ENCODE measurements around the gene STK32C.

STK32C gene

DNA sequence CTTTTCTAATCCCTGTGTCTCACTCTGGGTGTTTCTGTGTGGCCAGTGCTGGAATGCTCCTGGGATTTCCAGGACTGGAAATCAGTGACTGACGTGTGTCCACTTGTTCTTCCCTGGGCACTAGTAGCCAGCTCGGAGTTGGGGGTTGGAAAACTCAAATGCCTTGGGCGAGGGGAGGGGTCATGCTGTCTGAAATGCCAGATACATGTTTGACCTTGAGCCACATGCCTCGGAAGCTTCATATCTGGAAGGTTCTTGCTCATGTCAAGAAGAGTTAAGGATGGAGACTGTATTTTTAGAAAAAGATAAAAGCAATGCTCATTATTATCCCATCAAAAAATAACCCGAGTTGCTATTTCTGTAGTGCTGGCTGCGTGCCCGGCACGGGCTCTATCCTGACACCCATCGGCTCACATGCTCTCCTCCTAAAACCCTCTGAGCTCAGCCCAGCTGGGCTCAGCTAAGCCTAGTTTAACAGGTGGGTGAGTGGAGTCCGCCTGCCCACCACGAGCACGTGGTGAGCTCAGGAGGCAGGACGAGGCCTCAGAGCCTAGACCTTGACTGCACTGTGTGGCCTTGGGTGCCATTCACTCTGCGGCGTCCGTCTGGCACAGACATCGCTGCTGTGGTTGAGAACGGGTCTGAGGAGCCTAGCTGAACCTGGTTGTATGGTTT, 114.6 kb downstream of the STK32C start:
- DNase-seq, result no peak

DNA sequence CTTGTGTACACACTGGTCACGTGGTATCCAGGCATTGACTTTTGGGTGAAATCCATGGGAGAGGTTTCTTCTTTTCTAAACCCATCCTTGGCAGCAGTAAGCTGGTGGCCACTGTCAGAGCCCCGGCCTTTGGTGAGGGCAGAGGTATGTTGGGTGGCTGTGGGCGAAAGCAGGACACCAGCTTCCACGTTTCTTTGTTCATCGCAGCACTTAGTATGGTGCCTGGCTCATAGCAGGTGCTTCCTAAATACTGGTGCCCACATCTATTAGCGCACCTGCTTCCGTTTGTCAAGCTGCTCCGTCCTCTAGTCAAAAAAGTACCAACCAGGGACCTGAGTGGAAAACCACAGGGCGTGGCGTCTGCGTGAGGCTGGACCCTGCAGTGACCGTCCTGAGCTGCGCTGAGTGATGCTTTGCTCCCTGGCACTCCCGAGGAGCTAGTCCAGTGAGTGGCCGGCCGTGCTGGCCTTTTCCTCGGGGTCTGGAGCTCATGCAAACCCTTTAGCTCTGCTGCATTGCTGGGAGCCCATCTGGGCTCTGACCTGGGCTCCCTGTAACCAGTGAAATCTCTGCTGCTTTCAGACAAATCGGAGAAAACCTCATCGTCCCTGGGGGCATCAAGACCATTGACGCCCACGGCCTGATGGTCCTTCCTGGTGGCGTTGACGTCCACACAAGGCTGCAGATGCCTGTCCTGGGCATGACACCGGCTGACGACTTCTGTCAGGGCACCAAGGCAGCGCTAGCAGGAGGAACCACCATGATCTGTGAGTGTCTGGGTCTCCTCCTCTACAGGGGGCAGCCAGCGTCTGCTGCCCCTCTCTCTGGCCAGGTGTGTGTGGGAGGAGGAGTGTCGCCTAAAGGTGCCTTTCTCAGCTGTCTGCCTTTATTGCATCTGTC, 115.4 kb downstream of the STK32C start:
- no peak for DNase-seq

DNA sequence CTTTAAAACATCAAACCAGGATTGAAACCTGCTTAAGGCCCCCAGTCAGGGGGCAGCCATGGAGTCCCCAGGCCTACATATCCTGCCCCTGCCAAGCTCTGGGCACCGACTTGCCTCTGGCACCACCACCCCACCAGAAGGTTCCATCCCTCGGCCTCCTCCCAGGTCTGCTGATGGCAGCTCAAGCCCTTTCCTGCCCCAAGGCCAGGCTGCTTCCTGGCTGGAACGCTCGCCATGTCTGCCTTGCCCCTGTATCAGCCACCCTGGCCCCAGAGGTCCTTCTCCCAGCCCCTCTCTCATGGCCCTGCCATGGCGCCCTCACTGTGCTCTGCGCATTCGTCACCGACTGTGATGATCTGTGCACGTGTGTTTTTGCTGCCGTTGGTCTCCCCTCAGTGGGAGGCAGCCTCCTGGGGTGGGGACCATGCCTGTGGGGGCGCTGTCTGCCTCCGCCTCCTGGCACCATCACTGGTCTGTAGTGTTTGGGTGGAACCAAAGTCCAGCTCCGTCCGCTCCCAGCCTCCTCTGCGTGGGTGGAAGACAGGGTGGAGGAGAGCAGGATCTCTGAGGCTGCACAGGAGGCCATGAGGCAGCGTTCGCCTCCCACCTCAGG, 117.8 kb downstream of the STK32C start:
- DNase-seq, result no peak

DNA sequence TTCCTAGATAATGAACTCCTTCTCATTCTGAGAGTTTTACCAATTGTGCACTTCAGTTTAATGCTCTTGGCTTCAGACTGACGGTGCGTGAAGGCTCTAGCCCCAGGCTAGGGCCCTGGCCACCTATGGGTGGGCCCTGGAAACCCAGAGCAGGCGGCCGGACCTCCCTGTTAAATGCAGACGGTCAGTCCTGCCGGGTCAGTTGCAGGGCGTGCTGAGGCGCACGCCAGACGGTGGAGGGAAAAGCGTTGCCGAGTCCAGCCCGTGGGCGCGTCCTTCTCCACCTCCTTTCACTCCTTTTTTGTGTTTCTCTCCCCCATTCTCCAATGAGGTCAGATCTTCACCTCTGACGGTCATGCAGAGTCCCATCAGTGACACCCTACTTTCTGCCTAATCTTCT, 118.7 kb downstream of the STK32C start:
- no peak for DNase-seq

DNA sequence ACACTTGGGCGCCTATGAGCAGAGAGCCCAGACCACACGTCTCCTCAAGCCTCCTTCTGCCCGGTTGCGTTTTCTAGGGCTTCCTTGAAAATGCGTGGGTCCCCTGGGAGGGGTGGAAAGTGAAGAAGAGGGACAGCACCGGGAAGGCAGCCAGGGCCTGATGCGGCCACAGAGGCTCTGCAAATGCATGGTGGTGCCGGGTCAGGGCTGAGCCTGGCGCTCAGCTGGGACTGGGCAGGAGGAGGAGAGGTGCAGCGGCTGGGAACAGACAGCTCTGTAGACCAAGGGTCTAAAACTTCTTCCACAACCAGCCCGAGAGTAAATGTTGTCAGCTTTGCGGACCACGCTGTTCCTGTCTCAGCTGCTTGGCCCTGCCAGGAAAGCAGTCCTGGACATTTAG, 119.4 kb downstream of the STK32C start:
- no peak for DNase-seq

DNA sequence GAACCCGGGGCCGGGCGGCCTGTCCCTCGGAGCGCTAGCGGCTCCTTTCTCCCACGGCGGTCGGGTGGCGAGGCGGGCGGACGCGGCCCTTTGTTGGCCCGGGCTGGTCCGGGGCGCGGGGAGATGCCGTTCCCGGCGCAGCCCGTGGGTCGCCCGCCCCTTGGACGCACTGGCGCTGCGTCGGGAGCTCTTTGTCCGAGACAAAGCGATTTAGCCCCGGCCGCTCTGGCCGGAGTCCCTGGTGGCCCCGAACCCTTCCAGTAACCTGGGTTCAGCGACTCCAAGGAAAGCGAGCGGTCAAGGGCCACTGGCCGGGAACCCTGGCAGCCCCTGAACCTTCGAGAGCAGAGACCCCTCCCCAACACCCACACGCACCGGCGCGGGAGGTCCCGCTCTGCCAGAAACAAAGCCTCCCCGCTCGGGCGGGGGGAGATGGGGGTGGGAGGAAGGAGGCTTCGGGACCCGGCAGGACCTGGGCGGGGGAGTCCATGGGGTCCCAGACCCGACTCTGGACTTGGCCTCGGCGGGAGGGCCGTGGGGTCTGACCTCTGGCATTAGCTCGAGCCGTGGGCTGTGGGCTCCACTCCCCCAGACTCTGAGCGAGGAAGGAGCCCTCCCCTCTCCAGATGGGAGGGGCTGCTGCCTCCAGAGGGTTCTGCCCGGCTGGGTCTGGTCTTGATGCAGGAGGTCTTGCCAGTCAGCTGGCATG, 120.2 kb downstream of the STK32C start:
- DNase-seq, result no peak

DNA sequence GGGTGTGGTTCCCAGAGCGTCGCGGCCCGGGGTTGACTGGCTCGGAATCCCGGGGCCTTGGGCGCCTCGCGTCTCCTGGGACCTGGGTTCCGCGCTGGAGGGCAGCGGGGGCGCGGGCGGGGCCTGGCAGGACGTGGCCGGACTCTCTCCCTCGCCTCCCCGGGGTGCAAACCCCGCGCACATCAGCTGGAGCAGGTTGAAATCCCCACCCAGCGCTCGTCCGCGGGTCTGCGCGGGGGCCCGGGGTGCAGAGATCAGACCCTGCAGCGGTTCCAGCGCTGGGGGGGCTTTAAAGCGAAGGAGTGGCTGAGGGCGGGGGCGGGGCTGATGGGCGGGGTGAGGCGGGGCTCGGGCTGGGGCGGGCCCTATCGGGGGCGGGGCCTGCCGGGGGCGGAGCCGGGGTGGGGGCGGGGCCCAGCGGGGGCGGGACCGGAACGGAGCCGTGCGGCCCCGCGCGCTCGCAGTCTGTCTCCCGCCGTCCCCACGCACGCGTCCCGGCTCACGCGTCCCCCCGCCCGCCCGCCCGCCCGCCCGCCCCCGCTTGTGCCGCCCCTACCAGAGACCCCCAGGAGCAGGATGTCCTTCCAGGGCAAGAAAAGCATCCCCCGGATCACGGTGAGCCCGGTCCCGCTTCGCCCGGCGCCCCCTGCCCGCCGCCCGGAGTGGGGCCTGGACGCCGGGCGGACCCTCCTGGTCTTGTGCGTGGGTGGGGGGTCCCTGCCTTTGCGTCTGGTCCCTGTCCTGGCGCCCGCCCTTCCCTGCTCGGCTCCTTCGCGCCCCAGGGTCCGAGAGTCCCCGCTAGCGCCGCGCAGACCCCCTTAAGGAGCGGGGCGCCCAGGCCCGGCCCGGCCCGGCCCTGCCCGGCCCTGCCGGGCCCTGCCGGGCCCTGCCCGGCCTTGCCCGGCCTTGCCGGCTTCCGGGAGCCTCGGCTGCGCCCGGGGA, 121.0 kb downstream of the STK32C start, which contains the start of gene DPYSL4:
DPYSL4 (plus strand) TSS at position 461 of the 942 bp plus-strand sequence; CDS start at position 577, 116 bp downstream.
- no peak for DNase-seq

DNA sequence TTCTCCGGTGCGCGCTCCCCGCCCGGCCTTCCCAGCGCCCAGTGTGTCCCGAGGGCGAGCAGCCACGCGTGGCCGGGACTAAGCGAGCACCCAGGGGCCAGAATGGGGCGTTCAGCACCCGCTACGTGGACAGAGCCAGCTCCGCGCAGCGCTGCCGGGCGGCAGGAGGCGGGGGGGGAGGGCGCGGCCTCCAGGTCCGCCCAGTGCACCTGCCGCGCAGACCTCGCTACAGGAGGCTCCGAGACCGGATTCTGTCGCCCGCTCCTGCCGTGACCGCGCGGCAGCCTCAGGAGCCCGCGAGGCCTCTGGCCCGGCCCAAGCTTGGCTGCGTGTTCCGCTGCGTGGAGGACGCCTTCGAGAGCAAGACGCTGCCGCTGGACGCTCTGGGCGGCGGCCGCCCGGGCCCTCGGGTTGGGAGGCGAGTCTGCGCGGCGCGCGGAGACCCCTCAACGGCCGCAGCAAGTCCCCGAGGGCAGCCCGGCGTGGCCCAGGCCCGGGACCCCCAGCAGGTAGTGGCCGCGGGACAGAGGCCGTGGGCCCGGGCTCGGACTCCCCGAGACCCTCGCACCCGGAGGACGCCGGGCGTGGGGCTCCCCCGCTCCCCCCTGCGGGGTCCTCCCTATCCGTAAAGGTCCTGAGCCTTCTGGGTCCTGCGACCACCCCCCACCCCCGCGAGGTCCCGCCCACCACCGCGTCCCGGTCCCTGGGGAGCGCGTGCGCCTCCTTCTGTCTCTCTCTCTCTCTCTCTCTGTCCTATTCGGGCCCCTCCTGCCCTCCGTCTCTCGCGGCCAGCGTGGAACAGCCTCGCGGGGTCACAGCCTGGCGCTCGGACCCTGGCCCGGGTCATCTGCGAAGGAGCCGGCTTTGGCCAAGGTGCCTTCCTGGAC, 121.9 kb downstream of the STK32C start:
- peak; percentile 18 for DNase-seq

DNA sequence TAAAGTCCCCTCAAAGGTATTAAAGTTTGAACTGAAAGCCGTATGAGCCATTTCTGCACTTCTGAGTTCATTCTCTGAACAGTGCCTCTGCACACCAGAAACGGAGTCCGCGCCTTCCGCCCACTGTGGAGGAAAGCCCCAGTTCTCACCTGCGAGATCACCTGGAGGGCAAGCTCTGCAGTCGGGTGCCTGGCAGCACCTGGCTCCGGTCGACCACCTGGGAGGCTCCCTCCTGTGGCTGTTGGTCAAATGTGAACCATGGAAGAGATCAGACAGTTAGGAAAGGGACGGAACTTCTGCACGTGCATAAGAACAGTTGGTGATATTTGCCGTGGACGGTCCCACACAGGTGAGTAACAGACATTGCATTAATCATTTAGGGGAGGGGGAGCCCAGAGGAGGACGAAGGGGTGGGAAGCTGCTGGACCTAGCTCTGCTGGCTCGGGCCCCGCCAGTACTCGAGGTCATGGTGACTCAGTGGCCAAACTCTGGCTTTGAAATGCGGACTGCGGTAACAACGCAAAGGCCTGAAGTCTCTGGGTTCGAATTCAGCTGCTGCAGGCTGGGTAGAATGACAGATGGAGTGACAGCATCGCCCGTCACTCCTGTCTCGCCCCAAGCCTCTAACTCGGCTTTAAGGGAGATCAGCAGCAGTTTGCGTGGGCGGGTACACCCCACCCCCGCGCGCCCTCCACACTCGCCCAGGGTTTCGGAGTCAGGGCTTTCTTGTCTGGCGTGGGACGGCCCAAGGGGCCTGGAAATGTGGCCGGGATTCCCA, 122.7 kb downstream of the STK32C start:
- no peak for DNase-seq

DNA sequence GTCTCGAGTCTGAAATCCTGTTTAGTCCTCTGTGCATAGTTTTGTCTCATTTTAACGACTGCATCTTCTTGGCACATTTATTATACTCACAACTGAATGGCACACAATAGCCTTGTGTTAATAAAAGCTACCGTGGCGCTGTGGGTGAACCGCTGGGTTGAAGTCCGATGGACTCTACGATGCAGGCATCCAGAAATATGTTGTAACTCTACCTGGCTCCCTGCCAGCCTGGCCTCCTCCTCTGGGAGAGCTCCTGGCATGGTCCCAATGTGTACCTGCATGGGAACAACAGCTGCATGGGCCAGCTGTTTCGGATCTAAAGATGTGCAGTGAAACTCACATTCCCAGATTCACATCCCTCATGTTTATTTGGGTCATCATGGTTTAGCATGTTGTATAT, 124.7 kb downstream of the STK32C start:
- DNase-seq, result peak; percentile 11

DNA sequence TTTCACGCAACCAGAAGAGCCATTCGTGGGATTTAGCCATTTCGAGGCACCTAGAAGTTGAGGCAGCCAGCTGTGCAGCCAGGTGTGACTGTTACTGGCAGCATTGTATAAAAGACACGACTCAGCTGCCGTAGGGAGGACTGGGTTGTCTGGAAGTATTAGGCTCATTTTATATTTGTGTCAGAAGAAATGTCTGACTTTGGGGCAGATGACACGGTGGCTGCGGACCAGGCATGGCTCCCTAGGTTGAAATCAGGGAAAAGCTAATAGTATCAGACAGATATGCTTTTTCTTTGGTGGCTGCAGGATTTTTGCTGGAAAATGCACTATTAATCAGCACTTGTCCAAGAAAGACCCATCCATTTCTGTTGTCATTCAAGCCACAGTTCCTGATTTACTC, 125.2 kb downstream of the STK32C start:
- DNase-seq, result no peak

DNA sequence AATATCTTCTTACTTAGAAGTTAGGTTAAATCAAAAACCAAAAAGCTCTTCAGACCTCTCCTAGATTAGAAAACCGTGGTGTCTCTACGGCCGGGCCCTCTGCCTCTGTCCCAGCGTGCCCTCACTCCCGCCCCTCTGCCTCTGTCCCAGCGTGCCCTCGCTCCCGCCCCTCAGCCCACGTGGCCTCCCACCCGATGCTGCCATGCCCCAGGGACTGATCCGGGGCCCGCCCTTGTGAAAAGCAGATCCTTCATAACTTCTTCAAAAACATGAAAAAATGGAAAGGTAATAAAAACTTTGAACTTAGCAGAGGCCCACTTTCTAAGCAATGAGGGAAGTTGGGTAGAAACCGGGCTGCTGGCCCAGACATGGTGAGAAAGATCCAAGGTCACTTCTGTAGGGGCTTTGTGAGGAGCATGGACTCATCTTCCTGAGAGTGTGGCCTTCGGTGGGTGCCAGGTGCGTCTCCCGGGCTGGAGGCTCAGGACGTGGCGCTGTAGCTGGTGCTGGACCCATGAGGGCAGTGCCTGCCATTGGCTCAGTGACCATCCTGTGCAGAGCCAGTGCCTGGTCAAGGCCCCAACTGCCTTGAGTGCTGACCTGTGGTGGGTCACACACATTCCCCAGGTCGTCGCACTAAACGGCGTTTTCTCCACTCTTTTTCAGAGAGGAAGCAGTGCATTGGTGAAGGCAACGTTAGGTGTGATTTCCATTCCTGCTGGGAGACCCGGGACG, 125.9 kb downstream of the STK32C start:
- DNase-seq, result no peak

DNA sequence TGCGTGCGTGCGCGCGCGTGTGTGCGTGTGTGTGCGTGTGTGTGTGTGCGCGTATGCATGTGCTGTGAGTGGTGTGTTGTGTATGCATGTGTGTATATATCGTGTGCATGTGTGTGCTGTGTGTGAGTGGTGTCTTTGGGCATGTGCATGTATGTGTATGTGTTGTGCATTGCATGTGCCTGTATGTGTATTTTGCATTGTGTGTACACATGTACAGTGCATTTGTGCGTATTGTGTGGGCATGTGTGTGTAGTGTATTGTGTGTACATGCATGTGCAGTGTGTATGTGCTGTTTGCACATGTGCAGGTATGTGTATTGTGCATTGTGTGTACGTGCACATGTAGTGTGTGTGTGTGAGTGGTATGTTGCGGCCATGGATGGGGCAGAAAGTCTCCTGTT, 127.0 kb downstream of the STK32C start:
- no peak for DNase-seq

DNA sequence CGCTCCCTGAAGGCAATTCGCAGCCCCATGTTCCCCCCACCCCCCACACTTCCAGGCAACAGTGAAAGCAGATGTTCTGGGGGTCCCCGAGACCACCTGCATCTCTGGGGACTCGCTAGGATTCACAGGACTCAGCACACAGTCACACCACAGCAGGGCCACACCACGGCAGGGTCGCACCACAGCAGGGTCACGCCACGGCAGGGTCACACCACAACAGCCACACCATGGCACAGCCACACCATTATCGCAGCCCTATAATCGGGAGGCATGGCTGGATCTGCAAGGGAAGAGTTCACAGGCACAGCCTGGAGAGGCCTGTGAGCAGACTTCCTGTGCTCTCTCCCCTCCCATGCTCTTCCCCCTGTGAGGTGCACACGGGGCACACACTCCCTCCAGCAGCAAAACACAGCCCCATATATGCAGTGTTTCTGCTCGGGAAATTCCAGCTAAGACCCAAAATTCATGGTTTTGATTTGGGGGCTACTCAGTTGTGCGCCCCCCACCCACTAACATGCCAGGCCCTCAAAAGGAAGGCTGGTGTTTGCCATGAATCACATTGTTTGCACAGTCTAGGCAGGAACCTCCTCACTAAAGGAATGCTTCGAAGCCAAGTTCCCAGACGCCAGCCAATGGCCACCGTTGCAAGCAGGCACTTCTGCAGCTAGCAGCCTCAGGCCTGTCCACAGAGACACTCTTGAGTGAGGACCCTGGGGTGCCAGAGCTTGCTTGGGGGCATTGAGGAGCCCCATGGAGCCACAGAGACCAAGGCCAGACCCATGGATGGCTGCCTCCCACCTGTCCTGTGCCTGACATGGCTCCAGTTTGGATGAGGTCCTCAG, 128.0 kb downstream of the STK32C start:
- DNase-seq, result no peak

DNA sequence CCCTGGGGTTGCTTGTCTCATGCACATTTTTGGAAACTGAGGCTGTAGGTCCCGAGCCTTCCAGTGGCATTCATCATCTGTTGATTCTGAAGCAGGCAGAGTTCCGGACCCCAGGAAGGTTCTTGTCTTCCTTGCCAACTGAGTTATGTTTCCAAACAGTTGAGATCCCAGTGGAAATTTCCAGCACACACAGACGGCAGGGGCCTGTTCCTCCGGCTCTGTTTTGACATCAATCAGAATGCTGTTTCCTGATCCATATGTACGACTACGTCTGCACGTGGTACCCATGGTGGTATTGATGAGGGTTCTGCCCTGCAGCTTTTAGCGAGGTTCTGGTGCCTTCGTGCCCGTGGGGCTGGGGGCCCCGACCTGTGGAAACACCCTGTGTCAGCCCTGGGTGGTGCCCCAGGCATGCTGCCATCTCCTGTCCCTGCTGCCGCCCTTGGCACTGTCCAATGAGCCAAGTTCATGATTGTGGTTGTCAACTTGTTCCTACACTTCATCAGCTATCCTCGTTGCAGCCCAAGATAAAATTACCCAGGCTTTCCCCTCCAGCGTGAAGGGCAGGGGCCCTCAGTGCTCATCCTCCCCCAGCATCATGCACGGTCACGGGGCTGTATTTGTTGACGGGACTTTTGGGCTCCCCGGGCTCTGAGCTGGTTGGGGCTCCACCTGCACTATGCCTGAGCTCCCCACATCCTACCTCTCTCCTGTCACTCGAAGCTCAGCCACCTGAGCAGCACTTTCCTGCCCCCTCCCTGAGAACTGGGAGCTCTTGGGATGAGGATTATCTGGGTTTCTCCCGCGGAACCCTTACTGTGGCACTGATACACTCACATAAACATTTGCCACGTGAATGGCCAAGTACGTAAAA, 128.8 kb downstream of the STK32C start:
- no peak for DNase-seq

DNA sequence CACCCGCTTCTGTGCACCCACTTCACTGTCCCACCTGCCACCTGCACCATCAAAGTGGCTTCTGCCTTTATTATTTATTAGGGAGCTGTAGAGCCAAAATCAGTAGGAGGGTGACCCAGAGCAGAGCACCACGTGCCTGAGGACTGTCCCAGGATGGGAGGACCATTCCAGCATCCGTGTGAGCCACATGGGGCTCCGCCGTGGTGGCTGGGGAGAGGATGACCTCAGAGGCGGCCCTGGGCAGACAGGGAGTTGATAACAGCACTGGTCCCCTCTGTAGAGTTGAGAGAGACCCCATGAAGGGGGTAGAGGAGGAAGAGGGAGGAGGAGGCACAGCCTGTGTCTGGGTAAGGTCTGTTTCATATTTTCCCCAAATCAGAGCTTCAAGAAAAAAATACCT, 129.7 kb downstream of the STK32C start:
- DNase-seq, result no peak

Data from NCI-H748 treated with DMSO at 0.1 percent for 48 hours (cell line).